Measurements from ENCODE around the gene DNAH2.
"Not testable (repeated sequence)": the region's sequence is repeated elsewhere in the genome, so short reads cannot be mapped to it uniquely, and the experiment has no call there.

Gene DNAH2

GRCh38 chr17:7780736-7781135, 63.2 kb downstream of the DNAH2 start:
- DNase-seq, result no peak

- no peak for DNase-seq
Observed at GRCh38 chr17:7781429-7781828, 63.9 kb downstream of the DNAH2 start.

- no peak for DNase-seq
Observed at GRCh38 chr17:7782240-7782639, 64.7 kb downstream of the DNAH2 start.

GRCh38 chr17:7786866-7787265, 69.3 kb downstream of the DNAH2 start:
- DNase-seq, result no peak

- DNase-seq, result no peak
Observed at GRCh38 chr17:7789131-7789530, 71.6 kb downstream of the DNAH2 start.

GRCh38 chr17:7790150-7790549, 72.6 kb downstream of the DNAH2 start:
- no peak for DNase-seq

- DNase-seq, result no peak
Observed at GRCh38 chr17:7792611-7793010, 75.1 kb downstream of the DNAH2 start.

GRCh38 chr17:7794075-7794663, 76.6 kb downstream of the DNAH2 start:
- no peak for DNase-seq

- DNase-seq, result no peak
Observed at GRCh38 chr17:7797976-7798375, 80.4 kb downstream of the DNAH2 start.

GRCh38 chr17:7798839-7799238, 81.3 kb downstream of the DNAH2 start:
- no peak for DNase-seq

GRCh38 chr17:7803981-7804380, 86.4 kb downstream of the DNAH2 start:
- no peak for DNase-seq

- no peak for DNase-seq
Observed at GRCh38 chr17:7806587-7806986, 89.0 kb downstream of the DNAH2 start.

- DNase-seq, result no peak
Observed at GRCh38 chr17:7807206-7807605, 89.7 kb downstream of the DNAH2 start.

GRCh38 chr17:7809086-7809790, 91.7 kb downstream of the DNAH2 start:
- DNase-seq, result no peak

- not testable (repeated sequence) for DNase-seq
Observed at GRCh38 chr17:7809791-7810343, 92.3 kb downstream of the DNAH2 start.

GRCh38 chr17:7811251-7811650, 93.7 kb downstream of the DNAH2 start:
- no peak for DNase-seq

GRCh38 chr17:7814969-7815368, 97.4 kb downstream of the DNAH2 start:
- no peak for DNase-seq

GRCh38 chr17:7816926-7817642, 99.5 kb downstream of the DNAH2 start:
- no peak for DNase-seq

GRCh38 chr17:7817643-7817964, 100.1 kb downstream of the DNAH2 start:
- no peak for DNase-seq

GRCh38 chr17:7818026-7818425, 100.5 kb downstream of the DNAH2 start:
- no peak for DNase-seq

GRCh38 chr17:7818746-7819645, 101.5 kb downstream of the DNAH2 start:
- no peak for DNase-seq

GRCh38 chr17:7820231-7820630, 102.7 kb downstream of the DNAH2 start:
- DNase-seq, result no peak

- no peak for DNase-seq
Observed at GRCh38 chr17:7822126-7822525, 104.6 kb downstream of the DNAH2 start.

Measured in NCI-H526 treated with DMSO at 0.1 percent for 48 hours (cell line).